Endothelial cell (in vitro differentiated cells): ENCODE measurements around the gene CIPC. TPM values are rescaled to one million over a fixed set of nuclear protein-coding genes. Genes with fewer than 3 reads are reported as not detected.

ENCODE experiments used
- DNase-seq: peaks from one replicate; pipeline ENCODE4 v3.0.0; 2021; ENCODE audit warnings: low spot score
- H3K27ac Mint-ChIP-seq: one replicate; pipeline ENCODE4 v1.8.0; 2021; ENCODE audit warnings: mixed read lengths, inconsistent platforms; ENCODE audit not compliant: unreplicated experiment
- H3K27me3 Mint-ChIP-seq: one replicate; pipeline ENCODE4 v1.8.0; 2021; ENCODE audit warnings: mild to moderate bottlenecking, moderate library complexity, mixed read lengths, inconsistent platforms; ENCODE audit not compliant: unreplicated experiment
- H3K36me3 Mint-ChIP-seq: one replicate; pipeline ENCODE4 v1.8.0; 2021; ENCODE audit warnings: mild to moderate bottlenecking, low read depth, mixed read lengths, inconsistent platforms; ENCODE audit not compliant: unreplicated experiment
- H3K4me1 Mint-ChIP-seq: one replicate; pipeline ENCODE4 v1.8.0; 2021; ENCODE audit warnings: mild to moderate bottlenecking, mixed read lengths, inconsistent platforms; ENCODE audit not compliant: unreplicated experiment
- H3K4me3 Mint-ChIP-seq: one replicate; pipeline ENCODE4 v1.8.0; 2021; ENCODE audit warnings: mild to moderate bottlenecking, mixed read lengths, inconsistent platforms; ENCODE audit not compliant: unreplicated experiment
- H3K9me3 Mint-ChIP-seq: one replicate; pipeline ENCODE4 v1.8.0; 2021; ENCODE audit warnings: mixed read lengths, inconsistent platforms; ENCODE audit not compliant: unreplicated experiment
- CTCF ChIP-seq: fragments of 200-600 bp; sonication (generic); IDR thresholded peaks from one replicate; pipeline ENCODE4 v1.5.0; 2021; ENCODE audit warnings: antibody characterized with exemption; ENCODE audit not compliant: unreplicated experiment
- total RNA-seq: library from RNA; stranded (reverse); fragmentation: NEBNext Ultra II Directional; extraction: Animal tissue kit (Norgen Biotek cat#: 25700); gene quantifications from one replicate; pipeline ENCODE4 v1.2.1, GENCODE V29; 2021; ENCODE audit not compliant: unreplicated experiment

CIPC gene
- total RNA-seq, 1 donor from 2014 or later = 42.4 TPM

GRCh38 chr14:77153802-77154201 lies 55.7 kb downstream of the CIPC start:
- Mint-ChIP-seq H3K36me3 (no peaks in the 10 kb centered on the region), H3K27me3 (peaks cover 7% of the 10 kb centered on the region), H3K9me3 (no peaks in the 10 kb centered on the region), H3K4me3 (no peak overlapping the region), H3K4me1 (no peaks in the 10 kb centered on the region), H3K27ac (no peak overlapping the region)
- DNase-seq = no peak
- no peak for TF ChIP-seq CTCF

DNA sequence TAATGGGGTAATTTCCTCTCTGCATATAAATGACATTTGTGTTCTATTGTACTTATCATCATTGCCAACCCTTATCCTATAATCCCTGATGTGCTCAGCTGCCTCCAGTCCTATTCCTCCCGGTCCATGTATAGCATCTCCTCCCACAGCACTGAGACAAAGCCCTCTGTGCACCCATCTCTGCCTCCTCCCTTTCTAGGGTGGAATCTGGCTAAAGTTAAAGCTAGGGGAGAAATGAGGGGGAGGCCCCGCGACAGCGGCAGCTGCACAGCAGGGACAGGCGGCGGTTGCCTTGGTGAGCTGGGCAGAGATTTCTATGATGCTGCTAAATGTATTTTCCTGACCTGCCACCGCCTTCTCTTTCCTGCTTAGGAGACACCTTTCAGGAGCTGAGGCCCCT lies 56.4 kb downstream of the CIPC start:
- Mint-ChIP-seq H3K27me3 (peaks cover 11% of the 10 kb centered on the region), H3K4me3 (no peak overlapping the region), H3K27ac (no peak overlapping the region), H3K36me3 (no peaks in the 10 kb centered on the region), H3K4me1 (no peaks in the 10 kb centered on the region), H3K9me3 (no peaks in the 10 kb centered on the region)
- no peak for DNase-seq
- no peak for TF ChIP-seq CTCF

DNA sequence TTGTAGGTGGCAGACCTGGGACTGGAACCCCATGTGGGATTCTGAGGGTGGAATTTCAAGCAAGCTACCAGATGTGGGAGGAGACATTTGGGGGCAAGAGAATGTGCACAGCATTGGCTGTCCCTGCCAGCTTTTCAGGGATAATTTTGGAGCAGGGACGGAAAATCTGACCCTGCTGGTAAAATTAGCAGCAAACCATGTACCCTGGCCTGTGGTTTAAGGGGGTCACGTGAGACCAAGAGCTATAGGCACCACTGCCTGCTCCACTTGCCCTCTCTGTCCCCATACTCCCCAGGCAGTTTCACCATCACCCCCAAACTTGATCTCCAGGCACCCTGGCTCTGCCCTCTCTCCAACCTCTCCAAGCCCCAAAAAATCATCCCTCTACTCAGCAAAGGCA lies 57.0 kb downstream of the CIPC start:
- no peak overlapping the region for H3K27ac Mint-ChIP-seq
- no peak for TF ChIP-seq CTCF
- no peaks in the 10 kb centered on the region for H3K4me1 Mint-ChIP-seq
- no peaks in the 10 kb centered on the region for H3K36me3 Mint-ChIP-seq
- no peak for DNase-seq
- no peak overlapping the region for H3K4me3 Mint-ChIP-seq
- peaks cover 12% of the 10 kb centered on the region for H3K27me3 Mint-ChIP-seq
- H3K9me3 Mint-ChIP-seq = no peaks in the 10 kb centered on the region

DNA sequence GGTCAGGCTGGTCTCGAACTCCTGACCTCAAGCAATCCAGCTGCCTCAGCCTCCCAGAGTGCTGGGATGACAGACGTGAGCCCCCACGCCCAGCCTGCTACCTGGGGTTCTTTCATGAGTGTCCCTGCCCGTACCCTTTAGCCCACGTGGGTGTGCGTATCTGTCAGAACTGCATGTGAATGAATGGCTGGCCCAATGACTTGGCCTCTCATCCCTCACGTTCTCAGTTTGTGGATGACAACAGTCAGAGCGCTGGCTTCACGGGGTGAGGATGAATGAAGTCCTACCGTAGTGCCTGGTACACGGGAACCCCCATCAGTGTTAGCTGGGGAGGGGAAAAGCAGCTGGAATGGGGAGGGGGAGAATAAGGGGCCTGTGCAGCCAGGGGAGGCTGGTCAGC lies 59.7 kb downstream of the CIPC start:
- no peak overlapping the region for H3K27ac Mint-ChIP-seq
- H3K27me3 Mint-ChIP-seq = peaks cover 12% of the 10 kb centered on the region
- no peak for TF ChIP-seq CTCF
- no peaks in the 10 kb centered on the region for H3K36me3 Mint-ChIP-seq
- H3K9me3 Mint-ChIP-seq = no peaks in the 10 kb centered on the region
- H3K4me1 Mint-ChIP-seq = no peaks in the 10 kb centered on the region
- H3K4me3 Mint-ChIP-seq = no peak overlapping the region
- DNase-seq = no peak

GRCh38 chr14:77158175-77158881 lies 60.3 kb downstream of the CIPC start:
- no peak for DNase-seq
- no peak overlapping the region for H3K4me3 Mint-ChIP-seq
- H3K27ac Mint-ChIP-seq = peak overlapping the region; percentile 37
- TF ChIP-seq CTCF = no peak
- no peaks in the 10 kb centered on the region for H3K4me1 Mint-ChIP-seq
- peaks cover 10% of the 10 kb centered on the region for H3K27me3 Mint-ChIP-seq
- H3K9me3 Mint-ChIP-seq = no peaks in the 10 kb centered on the region
- no peaks in the 10 kb centered on the region for H3K36me3 Mint-ChIP-seq
